GM23248 (cell line): ENCODE results near the gene VCL. TPM values are rescaled to one million over a fixed set of nuclear protein-coding genes. Genes with fewer than 3 reads are reported as not detected.
A peak's percentile ranks its signal among the peaks of the same experiment; 100 is the strongest.

Experiments used
- DNase-seq: peaks from one replicate; pipeline ENCODE4 v3.0.0-alpha.2; 2015
- H2AFZ ChIP-seq: fragments of 200-600 bp; sonication (generic); 2 replicates; pipeline ENCODE4 v1.6.1; 2016; ENCODE audit warnings: antibody characterized with exemption
- H3F3A ChIP-seq: fragments of 200-600 bp; sonication (generic); 2 replicates; pipeline ENCODE4 v1.6.1; 2016; ENCODE audit warnings: mild to moderate bottlenecking, antibody characterized with exemption, mixed run types; ENCODE audit not compliant: insufficient read depth
- H3K27ac ChIP-seq: fragments of 200-600 bp; sonication (generic); 2 replicates; pipeline ENCODE4 v1.5.1; 2016; ENCODE audit warnings: mild to moderate bottlenecking
- H3K27me3 ChIP-seq: fragments of 200-600 bp; sonication (generic); replicated peaks from 2 replicates; pipeline ENCODE4 v1.6.1; 2016; ENCODE audit warnings: mild to moderate bottlenecking; ENCODE audit not compliant: insufficient read depth
- H3K36me3 ChIP-seq: fragments of 200-600 bp; sonication (generic); 2 replicates; pipeline ENCODE4 v1.6.1; 2016; ENCODE audit warnings: low read depth, mild to moderate bottlenecking
- H3K4me1 ChIP-seq: fragments of 200-600 bp; sonication (generic); 2 replicates; pipeline ENCODE4 v1.6.1; 2016; ENCODE audit warnings: mild to moderate bottlenecking; ENCODE audit not compliant: insufficient read depth
- H3K4me2 ChIP-seq: fragments of 200-600 bp; sonication (generic); one replicate; pipeline ENCODE4 v1.6.1; 2016; ENCODE audit warnings: mild to moderate bottlenecking; ENCODE audit not compliant: unreplicated experiment
- H3K4me3 ChIP-seq: fragments of 200-600 bp; sonication (generic); 2 replicates; pipeline ENCODE4 v1.5.1; 2016; ENCODE audit warnings: mild to moderate bottlenecking
- H3K79me2 ChIP-seq: fragments of 200-600 bp; sonication (generic); 2 replicates; pipeline ENCODE4 v1.6.1; 2016; ENCODE audit warnings: mild to moderate bottlenecking; ENCODE audit not compliant: insufficient read depth
- H3K9ac ChIP-seq: fragments of 200-600 bp; sonication (generic); 2 replicates; pipeline ENCODE4 v1.6.1; 2016; ENCODE audit warnings: mild to moderate bottlenecking
- H3K9me2 ChIP-seq: fragments of 200-600 bp; sonication (generic); 2 replicates; pipeline ENCODE4 v1.6.1; 2016; ENCODE audit warnings: mixed run types, mild to moderate bottlenecking, moderate library complexity; ENCODE audit not compliant: insufficient read depth
- H3K9me3 ChIP-seq: fragments of 200-600 bp; sonication (generic); one replicate; pipeline ENCODE4 v1.6.1; 2017; ENCODE audit warnings: low read depth
- H4K20me1 ChIP-seq: fragments of 200-600 bp; sonication (generic); 2 replicates; pipeline ENCODE4 v1.6.0; 2016; ENCODE audit not compliant: insufficient read depth
- EZH2 ChIP-seq: fragments of 200-600 bp; sonication (generic); IDR thresholded peaks from 2 replicates; pipeline ENCODE4 v1.6.1; 2018; ENCODE audit warnings: antibody characterized with exemption, mild to moderate bottlenecking; ENCODE audit not compliant: insufficient read depth, poor library complexity, severe bottlenecking
- EZH2phosphoT487 ChIP-seq: fragments of 200-600 bp; sonication (generic); IDR thresholded peaks from 2 replicates; pipeline ENCODE4 v1.6.1; 2018; ENCODE audit warnings: antibody characterized with exemption, moderate library complexity, mild to moderate bottlenecking, low read depth; ENCODE audit not compliant: insufficient read depth
- WGBS, 2 experiments: methylation state at CpG; one replicate each; pipeline ENCODE4 v1.1.6; 2015 to 2017; ENCODE audit warnings: low lambda C conversion rate in 2 of 2, low coverage in 1 of 2; ENCODE audit errors: missing lambda C conversion rate in 2 of 2; 5-methylcytosine and 5-hydroxymethylcytosine counted together
- in situ Hi-C: fragments of 300-500 bp; cut with MboI; formaldehyde crosslinking; loops from 2 replicates; pipeline ENCODE4 v1.15.0; 2020
- polyA plus RNA-seq: library from polyadenylated mRNA; unstranded; fragments of >200 nt; fragmentation: Nextera tagmentation; extraction: Ambion mirVana; gene quantifications from 2 replicates; pipeline ENCODE4 v1.2.1, GENCODE V29; 2016
- total RNA-seq: library from RNA; depleted of rRNA; stranded (reverse); fragments of >200 nt; shearing (Covaris generic); gene quantifications from 2 replicates; pipeline ENCODE4 v1.2.3, GENCODE V29; 2014

Gene VCL
- total and polyA plus RNA-seq, 2 experiments from 2014 or later = 177 to 235 TPM

- H3K27ac ChIP-seq = no peak overlapping the region
- no peaks in the 10 kb centered on the region for H3K36me3 ChIP-seq
- H3F3A ChIP-seq = no peaks in the 10 kb centered on the region
- no peak overlapping the region for H2AFZ ChIP-seq
- DNase-seq = no peak
- no peaks in the 10 kb centered on the region for H3K4me1 ChIP-seq
- H3K4me2 ChIP-seq = no peak overlapping the region
- in situ Hi-C loops = no loop called here
- no peaks in the 10 kb centered on the region for H3K79me2 ChIP-seq
- no peaks in the 10 kb centered on the region for H3K9me2 ChIP-seq
- TF ChIP-seq EZH2phosphoT487 (no peak), EZH2 (no peak)
- H3K9me3 ChIP-seq = no peaks in the 10 kb centered on the region
- no peak overlapping the region for H3K4me3 ChIP-seq
- no peak overlapping the region for H3K9ac ChIP-seq
- H4K20me1 ChIP-seq = no peaks in the 10 kb centered on the region
- WGBS, 2 experiments = 80 to 81% methylated on average over 5 of the region's 5 CpGs
- no peaks in the 10 kb centered on the region for H3K27me3 ChIP-seq
Measured at GRCh38 chr10:73974309-73974946, 23.5 kb upstream of the VCL start.

DNA sequence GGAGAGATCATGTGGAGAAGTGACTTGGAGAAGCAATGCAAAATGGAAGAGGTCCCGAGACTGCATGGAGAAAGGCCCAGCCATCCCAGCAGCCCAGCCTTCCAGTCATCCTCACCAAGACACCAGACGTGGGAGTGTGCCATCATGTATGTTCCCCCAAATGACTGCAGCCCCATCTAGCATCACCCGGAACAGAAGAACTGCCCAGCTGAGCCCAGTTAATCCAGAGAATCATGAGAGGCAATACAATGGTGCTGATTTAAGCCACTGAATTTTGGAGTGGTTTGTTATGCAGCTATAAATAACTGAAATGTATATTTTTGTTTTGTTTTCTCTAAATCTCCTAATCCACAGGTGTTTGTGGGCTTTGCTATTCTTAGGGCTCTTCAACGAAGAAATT, 22.5 kb upstream of the VCL start:
- DNase-seq = no peak
- H2AFZ ChIP-seq = no peak overlapping the region
- H3K9me2 ChIP-seq = no peaks in the 10 kb centered on the region
- H3K36me3 ChIP-seq = no peaks in the 10 kb centered on the region
- no peaks in the 10 kb centered on the region for H3K9me3 ChIP-seq
- H3K27ac ChIP-seq = no peak overlapping the region
- H3K4me3 ChIP-seq = no peak overlapping the region
- no peak overlapping the region for H3K4me2 ChIP-seq
- no peaks in the 10 kb centered on the region for H3K27me3 ChIP-seq
- no peaks in the 10 kb centered on the region for H3K4me1 ChIP-seq
- no peaks in the 10 kb centered on the region for H3K79me2 ChIP-seq
- no peaks in the 10 kb centered on the region for H3F3A ChIP-seq
- no peak for TF ChIP-seq EZH2
- TF ChIP-seq EZH2phosphoT487 = no peak
- in situ Hi-C loops = no loop called here
- no peaks in the 10 kb centered on the region for H4K20me1 ChIP-seq
- no peak overlapping the region for H3K9ac ChIP-seq
- WGBS, 2 experiments = 74 to 80% methylated on average over 4 of the region's 4 CpGs

GRCh38 chr10:73979141-73979808, 18.6 kb upstream of the VCL start:
- DNase-seq = no peak
- H3K4me1 ChIP-seq = no peaks in the 10 kb centered on the region
- H3K79me2 ChIP-seq = no peaks in the 10 kb centered on the region
- H4K20me1 ChIP-seq = no peaks in the 10 kb centered on the region
- no peak overlapping the region for H3K4me3 ChIP-seq
- H3F3A ChIP-seq = no peaks in the 10 kb centered on the region
- no peaks in the 10 kb centered on the region for H3K9me3 ChIP-seq
- H2AFZ ChIP-seq = peak overlapping the region; percentile 44; the same call in 1 of the 2 replicates
- WGBS, 2 experiments = 84 to 91% methylated on average over 4 of the region's 4 CpGs
- no peak overlapping the region for H3K9ac ChIP-seq
- H3K9me2 ChIP-seq = no peaks in the 10 kb centered on the region
- H3K27me3 ChIP-seq = no peaks in the 10 kb centered on the region
- TF ChIP-seq EZH2 (no peak), EZH2phosphoT487 (no peak)
- H3K4me2 ChIP-seq = no peak overlapping the region
- no peak overlapping the region for H3K27ac ChIP-seq
- in situ Hi-C loops = no loop called here
- H3K36me3 ChIP-seq = no peaks in the 10 kb centered on the region

- no peaks in the 10 kb centered on the region for H3K27me3 ChIP-seq
- TF ChIP-seq EZH2 (no peak), EZH2phosphoT487 (no peak)
- no peak overlapping the region for H3K4me2 ChIP-seq
- DNase-seq = no peak
- peak overlapping the region; percentile 44; the same call in 1 of the 2 replicates for H2AFZ ChIP-seq
- no peaks in the 10 kb centered on the region for H3F3A ChIP-seq
- no peaks in the 10 kb centered on the region for H3K36me3 ChIP-seq
- no peaks in the 10 kb centered on the region for H3K9me3 ChIP-seq
- H3K9me2 ChIP-seq = no peaks in the 10 kb centered on the region
- H3K27ac ChIP-seq = no peak overlapping the region
- H4K20me1 ChIP-seq = no peaks in the 10 kb centered on the region
- no peaks in the 10 kb centered on the region for H3K4me1 ChIP-seq
- in situ Hi-C loops = no loop called here
- H3K4me3 ChIP-seq = no peak overlapping the region
- no peak overlapping the region for H3K9ac ChIP-seq
- 85 to 89% methylated on average over 4 of the region's 4 CpGs for WGBS, 2 experiments
- H3K79me2 ChIP-seq = no peaks in the 10 kb centered on the region
Measured at GRCh38 chr10:73979809-73980433, 18.0 kb upstream of the VCL start.
